A549 (cell line): ENCODE measurements around the gene LGI2. TPM values are rescaled to one million over a fixed set of nuclear protein-coding genes. Genes with fewer than 3 reads are reported as not detected.
"Not testable (repeated sequence)": the region's sequence is repeated elsewhere in the genome, so short reads cannot be mapped to it uniquely, and the experiment has no call there.

Source experiments
- ATAC-seq, 2 experiments: fragments of 200-7000 bp in 1 of 2; fragments of >200 bp in 1 of 2; cut with Nextera tagmentation in 1 of 2; cut with Tn5 transposase in 1 of 2; 3 replicates each; pipeline versions ENCODE4 v1.8.0 to v1.9.1; 2018 to 2020; ENCODE audit warnings: mild to moderate bottlenecking in 1 of 2, moderate library complexity in 1 of 2
- CTCF ChIA-PET: fragments of 300-600 bp; sonication (Branson Sonifier 250); formaldehyde crosslinking; extraction: SDS; loops from one replicate; lab custom pipeline; 2021; ENCODE audit warnings: antibody characterized with exemption, inconsistent platforms; lab: Yijun Ruan, JAX
- POLR2A ChIA-PET: fragments of 350-600 bp; formaldehyde crosslinking; extraction: SDS; loops from one replicate; lab custom pipeline; 2021; ENCODE audit warnings: antibody characterized with exemption, inconsistent platforms; lab: Yijun Ruan, JAX
- DNase-seq, 2 experiments: peaks; one replicate each; pipeline versions ENCODE4 v3.0.0 to v3.0.0-alpha.2; 2011 to 2016; ENCODE audit warnings: low read depth in 1 of 2, low spot score in 1 of 2
- FAIRE-seq: peaks from 2 replicates; lab custom pipeline; 2011; peaks lifted over from hg19 to GRCh38; lab: Jason Lieb, UNC
- H3K27ac ChIP-seq, 2 experiments: fragments of >200 bp; sonication (Bioruptor Twin); formaldehyde crosslinking; 3 replicates each; pipeline ENCODE4 v1.5.1; 2016 to 2017
- H3K4me1 ChIP-seq: fragments of >200 bp; sonication (Bioruptor Twin); formaldehyde crosslinking; 3 replicates; pipeline ENCODE4 v1.6.1; 2016
- H3K4me2 ChIP-seq: fragments of >200 bp; sonication (Bioruptor Twin); formaldehyde crosslinking; 3 replicates; pipeline ENCODE4 v1.6.1; 2016
- H3K4me3 ChIP-seq: fragments of >200 bp; sonication (Bioruptor Twin); formaldehyde crosslinking; 3 replicates; pipeline ENCODE4 v1.5.1; 2016
- H3K9me3 ChIP-seq: fragments of >200 bp; sonication (Bioruptor Twin); formaldehyde crosslinking; 3 replicates; pipeline ENCODE4 v1.6.1; 2016
- CBX8 ChIP-seq: fragments of 200-600 bp; sonication (generic); IDR thresholded peaks from 2 replicates; pipeline ENCODE4 v1.6.1; 2016
- CEBPB ChIP-seq, 2 experiments: fragments of >200 bp in 1 of 2; sonication (Bioruptor Twin) in 1 of 2; formaldehyde crosslinking in 1 of 2; IDR thresholded peaks; 2 replicates each; pipeline ENCODE4 v1.6.1; 2012 to 2016
- CHD2 ChIP-seq: fragments of 150-350 bp; IDR thresholded peaks from 2 replicates; pipeline ENCODE4 v1.6.1; 2014; ENCODE audit warnings: low read length; ENCODE audit not compliant: partially characterized antibody
- CHD4 ChIP-seq: fragments of 200-600 bp; sonication (generic); IDR thresholded peaks from 2 replicates; pipeline ENCODE4 v1.6.1; 2016; ENCODE audit warnings: antibody characterized with exemption, mild to moderate bottlenecking, borderline replicate concordance
- EHMT2 ChIP-seq: fragments of 200-600 bp; sonication (generic); IDR thresholded peaks from 2 replicates; pipeline ENCODE4 v1.6.1; 2016; ENCODE audit warnings: antibody characterized with exemption, low read depth, mild to moderate bottlenecking, moderate library complexity
- HEYL ChIP-seq: fragments of 250-450 bp; sonication (Bioruptor Pico); IDR thresholded peaks from 2 replicates; pipeline ENCODE4 v1.8.0; 2021; ENCODE audit warnings: mild to moderate bottlenecking, moderate library complexity
- HOXA7 ChIP-seq: fragments of 250-450 bp; sonication (Bioruptor Pico); IDR thresholded peaks from 2 replicates; pipeline ENCODE4 v1.5.0; 2020; ENCODE audit warnings: mild to moderate bottlenecking, moderate library complexity
- JUN ChIP-seq, 2 experiments: fragments of >200 bp; sonication (Bioruptor Twin); formaldehyde crosslinking; IDR thresholded peaks; 2 replicates in 1 of 2; 3 replicates in 1 of 2; pipeline ENCODE4 v1.6.1; 2016 to 2017
- MAZ ChIP-seq: fragments of 150-350 bp; IDR thresholded peaks from 2 replicates; pipeline ENCODE4 v1.6.1; 2014; ENCODE audit warnings: antibody characterized with exemption, low read depth, low read length, borderline replicate concordance
- MYC ChIP-seq: IDR thresholded peaks from 2 replicates; pipeline ENCODE4 v1.6.1; 2012; ENCODE audit warnings: mild to moderate bottlenecking, inconsistent platforms, low read length, improper control_type of control experiment, borderline replicate concordance
- PHF8 ChIP-seq: fragments of 200-600 bp; sonication (generic); IDR thresholded peaks from 2 replicates; pipeline ENCODE4 v1.6.1; 2016; ENCODE audit warnings: low read depth, mild to moderate bottlenecking, antibody characterized with exemption, moderate library complexity, borderline replicate concordance
- RCOR1 ChIP-seq: fragments of 150-350 bp; IDR thresholded peaks from 2 replicates; pipeline ENCODE4 v1.6.1; 2014; ENCODE audit warnings: antibody characterized with exemption, low read length, low read depth
- RFX5 ChIP-seq: fragments of 450-650 bp; IDR thresholded peaks from 2 replicates; pipeline ENCODE4 v1.7.1; 2014; ENCODE audit warnings: antibody characterized with exemption, mild to moderate bottlenecking, moderate library complexity
- TP53 ChIP-seq: fragments of 250-450 bp; sonication (Bioruptor Pico); IDR thresholded peaks from 2 replicates; pipeline ENCODE4 v1.5.0; 2021; ENCODE audit warnings: mild to moderate bottlenecking, moderate library complexity
- ZC3H11A ChIP-seq: fragments of 450-650 bp; IDR thresholded peaks from 2 replicates; pipeline ENCODE4 v1.6.1; 2014; ENCODE audit warnings: antibody characterized with exemption, mild to moderate bottlenecking
- WGBS: methylation state at CpG from one replicate; pipeline ENCODE4 v1.1.6; 2017; ENCODE audit errors: missing lambda C conversion rate; 5-methylcytosine and 5-hydroxymethylcytosine counted together
- polyA plus RNA-seq, 4 experiments: library from polyadenylated mRNA; depleted of rRNA in 3 of 4; stranded (reverse); fragments of >200 nt; fragmentation: RNase III in 1 of 4; extraction: RNeasy Plus Mini Kit Qiagen cat#74134 plus additional on column Dnase treatment in 1 of 4; gene quantifications; 2 replicates in 3 of 4; 3 replicates in 1 of 4; pipeline ENCODE4 v1.2.3, GENCODE V29; 2011 to 2017
- TF ChIP-seq, protein P1 (sequence below): IDR thresholded peaks from 2 replicates; pipeline ENCODE4 v1.6.1; 2012
- TF ChIP-seq, protein P2 (sequence below): fragments of >200 bp; sonication (Bioruptor Twin); formaldehyde crosslinking; IDR thresholded peaks from 2 replicates; pipeline ENCODE4 v1.6.1; 2016
- TF ChIP-seq, protein P3 (sequence below): IDR thresholded peaks from 2 replicates; pipeline ENCODE4 v1.6.1; 2012; ENCODE audit warnings: low read depth, borderline replicate concordance

Gene LGI2
- polyA plus RNA-seq, 2 of the 4 experiments (the other 2 are of a cell fraction), result 0.05 to 0.14 TPM

DNA sequence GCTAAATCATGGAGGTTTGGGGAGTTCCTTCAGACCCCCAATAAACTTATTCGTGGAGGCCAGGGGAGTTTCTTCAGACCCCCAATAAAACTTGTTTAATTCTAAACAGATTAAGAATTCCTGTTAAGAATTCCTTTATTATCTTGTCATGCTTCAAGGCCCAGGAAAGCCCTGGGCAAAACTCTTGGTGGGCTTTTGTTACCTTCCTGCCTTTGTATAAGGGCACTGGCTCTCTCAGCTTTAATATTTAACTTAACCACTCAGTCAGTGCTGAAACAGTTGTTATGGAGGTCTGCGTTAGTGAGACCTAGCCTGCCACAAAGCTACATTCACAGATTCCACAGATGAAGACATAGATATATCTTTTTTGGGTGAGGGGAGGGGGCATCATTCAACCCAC is 29.0 kb upstream of the LGI2 start:
- DNase-seq (no peak), FAIRE-seq (no peak), ATAC-seq (no peak)
- ChIA-PET CTCF (interaction anchor here (0.9 to 1.2 kb wide), 2 partner anchors 79 to 85 kb away, joined by 3 to 4 read pairs; no protein-coding TSS in a partner anchor), POLR2A (no interaction called here)
- TF ChIP-seq PHF8 (no peak), ZC3H11A (no peak), CHD4 (no peak)
- TF ChIP-seq, protein P1, sequence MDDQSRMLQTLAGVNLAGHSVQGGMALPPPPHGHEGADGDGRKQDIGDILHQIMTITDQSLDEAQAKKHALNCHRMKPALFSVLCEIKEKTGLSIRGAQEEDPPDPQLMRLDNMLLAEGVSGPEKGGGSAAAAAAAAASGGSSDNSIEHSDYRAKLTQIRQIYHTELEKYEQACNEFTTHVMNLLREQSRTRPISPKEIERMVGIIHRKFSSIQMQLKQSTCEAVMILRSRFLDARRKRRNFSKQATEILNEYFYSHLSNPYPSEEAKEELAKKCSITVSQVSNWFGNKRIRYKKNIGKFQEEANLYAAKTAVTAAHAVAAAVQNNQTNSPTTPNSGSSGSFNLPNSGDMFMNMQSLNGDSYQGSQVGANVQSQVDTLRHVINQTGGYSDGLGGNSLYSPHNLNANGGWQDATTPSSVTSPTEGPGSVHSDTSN, result no peak
- Histone ChIP-seq H3K4me1 (no peaks in the 10 kb centered on the region), H3K4me2 (no peak overlapping the region), H3K9me3 (no peaks in the 10 kb centered on the region), H3K27ac (no peak overlapping the region), H3K4me3 (no peak overlapping the region)
- WGBS, result 49% methylated on average over 2 of the region's 2 CpGs

DNA sequence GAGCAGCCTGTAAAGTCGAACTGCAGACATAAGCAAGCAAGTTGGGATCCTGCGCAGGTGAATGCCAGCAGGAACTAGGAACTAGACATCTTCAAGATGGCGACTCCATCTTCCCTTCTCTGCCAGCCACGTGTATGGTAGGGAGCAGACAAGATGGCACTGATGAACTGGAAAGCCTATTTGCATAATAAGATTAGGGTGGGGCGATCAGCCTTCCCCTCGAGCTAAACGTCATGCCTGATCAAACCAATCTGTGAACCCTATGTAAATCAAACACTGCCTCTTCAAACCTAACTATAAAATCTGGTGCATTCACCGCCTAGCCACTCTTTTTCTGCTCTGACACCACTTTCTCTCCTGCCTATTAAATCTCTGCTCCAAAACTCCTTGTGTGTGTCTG is 28.1 kb upstream of the LGI2 start:
- no peak overlapping the region for H3K4me2 ChIP-seq
- FAIRE-seq (no peak), DNase-seq (no peak), ATAC-seq (no peak)
- TF ChIP-seq HOXA7 (CRISPR knock-in tag), result no peak
- TF ChIP-seq MYC, result no peak
- TF ChIP-seq HEYL (CRISPR knock-in tag), result no peak
- WGBS, result 44% methylated on average over 8 of the region's 8 CpGs
- no peak overlapping the region for H3K27ac ChIP-seq
- H3K4me3 ChIP-seq, result no peak overlapping the region
- CTCF ChIA-PET, result no interaction called here
- H3K9me3 ChIP-seq, result no peaks in the 10 kb centered on the region
- no peaks in the 10 kb centered on the region for H3K4me1 ChIP-seq
- POLR2A ChIA-PET, result no interaction called here

DNA sequence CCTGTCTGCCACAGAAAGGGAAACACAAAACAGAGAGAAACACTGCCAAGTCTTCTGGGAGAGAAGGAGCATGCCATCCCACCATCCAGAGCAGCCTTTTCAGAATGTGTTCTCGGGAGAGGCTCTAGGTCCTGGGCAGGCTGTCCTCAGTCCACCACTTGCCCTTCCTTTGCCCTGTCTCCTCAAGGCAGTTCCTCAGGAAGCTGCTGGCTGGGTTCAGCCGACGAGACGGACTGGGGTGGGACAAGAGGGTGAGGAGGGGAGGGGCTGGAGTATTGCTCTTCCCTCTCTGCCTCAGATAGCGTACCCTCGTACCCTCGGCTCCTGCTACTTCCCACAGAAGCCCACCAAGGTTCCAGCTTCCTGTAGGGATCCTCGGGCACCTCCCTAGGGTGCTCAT is 26.6 kb upstream of the LGI2 start:
- Histone ChIP-seq H3K4me3 (no peak overlapping the region), H3K9me3 (no peaks in the 10 kb centered on the region)
- DNase-seq, result no peak
- TF ChIP-seq, protein P2, sequence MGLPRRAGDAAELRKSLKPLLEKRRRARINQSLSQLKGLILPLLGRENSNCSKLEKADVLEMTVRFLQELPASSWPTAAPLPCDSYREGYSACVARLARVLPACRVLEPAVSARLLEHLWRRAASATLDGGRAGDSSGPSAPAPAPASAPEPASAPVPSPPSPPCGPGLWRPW, result no peak
- TF ChIP-seq EHMT2, result no peak
- TF ChIP-seq RCOR1, result no peak
- TF ChIP-seq RFX5, result no peak
- TF ChIP-seq CHD4, result no peak
- no peak for TF ChIP-seq CHD2
- TF ChIP-seq CBX8, result no peak
- TF ChIP-seq TP53, result no peak
- TF ChIP-seq MAZ, result no peak
- no peak for TF ChIP-seq CEBPB (IDR thresholded peaks at IDR 0.05)
- TF ChIP-seq, protein P3, sequence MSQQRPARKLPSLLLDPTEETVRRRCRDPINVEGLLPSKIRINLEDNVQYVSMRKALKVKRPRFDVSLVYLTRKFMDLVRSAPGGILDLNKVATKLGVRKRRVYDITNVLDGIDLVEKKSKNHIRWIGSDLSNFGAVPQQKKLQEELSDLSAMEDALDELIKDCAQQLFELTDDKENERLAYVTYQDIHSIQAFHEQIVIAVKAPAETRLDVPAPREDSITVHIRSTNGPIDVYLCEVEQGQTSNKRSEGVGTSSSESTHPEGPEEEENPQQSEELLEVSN, result no peak
- no peak for TF ChIP-seq JUN (IDR thresholded peaks at IDR 0.05)
- TF ChIP-seq, all 56 proteins: peak for 0
- ATAC-seq (no peak), FAIRE-seq (no peak)
- no peak overlapping the region for H3K4me2 ChIP-seq
- POLR2A ChIA-PET, result no interaction called here
- H3K27ac ChIP-seq, result no peak overlapping the region
- no peaks in the 10 kb centered on the region for H3K4me1 ChIP-seq
- CTCF ChIA-PET, result no interaction called here
- 14% methylated on average over 7 of the region's 8 CpGs for WGBS

DNA sequence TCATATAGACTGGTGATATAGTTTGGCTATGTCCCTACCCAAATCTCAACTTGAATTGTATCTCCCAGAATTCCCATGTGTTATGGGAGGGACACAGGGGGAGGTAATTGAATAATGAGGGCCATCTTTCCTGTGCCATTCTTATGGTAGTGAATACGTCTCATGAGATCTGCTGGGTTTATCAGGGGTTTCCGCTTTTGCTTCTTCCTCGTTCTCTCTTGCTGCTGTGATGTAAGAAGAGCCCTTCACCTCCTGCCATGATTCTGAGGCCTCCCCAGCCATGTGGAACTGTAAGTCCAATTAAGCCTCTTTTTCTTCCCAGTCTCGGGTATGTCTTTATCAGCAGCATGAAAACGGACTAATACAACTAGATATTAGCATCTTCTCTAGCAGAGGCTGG is 21.3 kb upstream of the LGI2 start:
- H3K4me2 ChIP-seq, DNase-seq, H3K4me3 ChIP-seq, H3K4me1 ChIP-seq, ATAC-seq, H3K27ac ChIP-seq, CTCF ChIA-PET, POLR2A ChIA-PET, FAIRE-seq, H3K9me3 ChIP-seq: not testable (repeated sequence)
- WGBS, result 48% methylated on average over 5 of the region's 5 CpGs
